Glutamatergic neuron (in vitro differentiated cells): ENCODE measurements around the gene ACTA1. TPM values are rescaled to one million over a fixed set of nuclear protein-coding genes. Genes with fewer than 3 reads are reported as not detected.
A peak's percentile ranks its signal among the peaks of the same experiment; 100 is the strongest.

Experiments
- DNase-seq: peaks from one replicate; pipeline ENCODE4 v3.0.0; 2022
- H3K27ac Mint-ChIP-seq: one replicate; pipeline ENCODE4 v1.8.0; 2020; ENCODE audit warnings: mild to moderate bottlenecking, mixed read lengths, inconsistent platforms; ENCODE audit not compliant: unreplicated experiment
- H3K27me3 Mint-ChIP-seq: one replicate; pipeline ENCODE4 v1.8.0; 2020; ENCODE audit warnings: mild to moderate bottlenecking, moderate library complexity, mixed read lengths, inconsistent platforms; ENCODE audit not compliant: unreplicated experiment
- H3K36me3 Mint-ChIP-seq: one replicate; pipeline ENCODE4 v1.8.0; 2020; ENCODE audit warnings: mild to moderate bottlenecking, mixed read lengths, inconsistent platforms; ENCODE audit not compliant: unreplicated experiment
- H3K4me1 Mint-ChIP-seq: one replicate; pipeline ENCODE4 v1.8.0; 2020; ENCODE audit warnings: mild to moderate bottlenecking, low read depth, mixed read lengths, inconsistent platforms; ENCODE audit not compliant: unreplicated experiment
- H3K4me3 Mint-ChIP-seq: one replicate; pipeline ENCODE4 v1.8.0; 2020; ENCODE audit warnings: mild to moderate bottlenecking, mixed read lengths, inconsistent platforms; ENCODE audit not compliant: unreplicated experiment
- H3K9me3 Mint-ChIP-seq: one replicate; pipeline ENCODE4 v1.8.0; 2020; ENCODE audit warnings: mild to moderate bottlenecking, moderate library complexity, mixed read lengths, inconsistent platforms; ENCODE audit not compliant: unreplicated experiment
- total RNA-seq: library from RNA; stranded (reverse); fragmentation: NEBNext Ultra II Directional; extraction: Animal tissue kit (Norgen Biotek cat#: 25700); gene quantifications from one replicate; pipeline ENCODE4 v1.2.1, GENCODE V29; 2021; ENCODE audit not compliant: unreplicated experiment
- TF ChIP-seq, protein P1 (sequence below): fragments of 200-600 bp; sonication (generic); IDR thresholded peaks from one replicate; pipeline ENCODE4 v1.5.0; 2021; ENCODE audit not compliant: partially characterized antibody, unreplicated experiment

ACTA1 gene
- total RNA-seq, 1 donor from 2014 or later: 1.9 TPM

- Mint-ChIP-seq H3K9me3 (peaks cover 9% of the 10 kb centered on the region), H3K4me1 (peaks cover 18% of the 10 kb centered on the region), H3K36me3 (no peaks in the 10 kb centered on the region), H3K27me3 (peaks cover 17% of the 10 kb centered on the region), H3K27ac (peak overlapping the region; percentile 15), H3K4me3 (peak overlapping the region; percentile 69)
- DNase-seq: peak; percentile 74
- TF ChIP-seq, protein P1, sequence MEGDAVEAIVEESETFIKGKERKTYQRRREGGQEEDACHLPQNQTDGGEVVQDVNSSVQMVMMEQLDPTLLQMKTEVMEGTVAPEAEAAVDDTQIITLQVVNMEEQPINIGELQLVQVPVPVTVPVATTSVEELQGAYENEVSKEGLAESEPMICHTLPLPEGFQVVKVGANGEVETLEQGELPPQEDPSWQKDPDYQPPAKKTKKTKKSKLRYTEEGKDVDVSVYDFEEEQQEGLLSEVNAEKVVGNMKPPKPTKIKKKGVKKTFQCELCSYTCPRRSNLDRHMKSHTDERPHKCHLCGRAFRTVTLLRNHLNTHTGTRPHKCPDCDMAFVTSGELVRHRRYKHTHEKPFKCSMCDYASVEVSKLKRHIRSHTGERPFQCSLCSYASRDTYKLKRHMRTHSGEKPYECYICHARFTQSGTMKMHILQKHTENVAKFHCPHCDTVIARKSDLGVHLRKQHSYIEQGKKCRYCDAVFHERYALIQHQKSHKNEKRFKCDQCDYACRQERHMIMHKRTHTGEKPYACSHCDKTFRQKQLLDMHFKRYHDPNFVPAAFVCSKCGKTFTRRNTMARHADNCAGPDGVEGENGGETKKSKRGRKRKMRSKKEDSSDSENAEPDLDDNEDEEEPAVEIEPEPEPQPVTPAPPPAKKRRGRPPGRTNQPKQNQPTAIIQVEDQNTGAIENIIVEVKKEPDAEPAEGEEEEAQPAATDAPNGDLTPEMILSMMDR: no peak
Observed at GRCh38 chr1:229434641-229435051, 752 bp upstream of the ACTA1 start.

DNA sequence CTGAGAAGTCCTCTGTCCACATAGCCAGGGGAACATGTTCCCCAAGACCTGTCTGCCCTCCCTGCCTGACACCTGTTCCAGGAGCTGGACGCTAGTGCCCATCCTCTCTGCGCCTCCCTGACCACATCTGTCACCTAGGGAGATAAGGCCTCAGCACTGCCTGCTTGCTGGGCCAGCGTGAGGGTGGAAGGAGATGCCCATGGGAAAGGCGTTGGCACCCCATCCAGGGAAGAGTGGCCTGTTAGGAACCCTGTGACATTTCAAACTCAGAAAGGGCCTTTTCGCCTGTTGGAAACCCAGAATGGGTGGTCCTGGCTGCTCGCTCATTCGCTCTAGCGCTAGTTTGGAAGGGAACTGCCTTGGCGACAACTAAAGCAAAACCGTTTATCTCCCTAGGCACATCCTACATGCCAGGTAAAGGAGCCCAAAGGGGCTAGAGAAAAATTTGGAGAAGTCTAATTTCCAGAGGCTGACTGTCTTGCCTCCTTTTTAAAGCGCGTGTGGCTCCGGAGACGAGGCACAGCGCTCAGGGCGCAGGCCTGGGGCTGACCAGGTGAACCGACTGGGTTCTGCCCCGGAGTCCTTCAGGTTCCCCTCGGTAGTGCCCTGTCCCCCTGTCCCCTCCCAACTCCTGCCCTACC, 410 bp downstream of the ACTA1 start:
- TF ChIP-seq, protein P1: no peak
- Mint-ChIP-seq H3K36me3 (no peaks in the 10 kb centered on the region), H3K4me1 (peaks cover 18% of the 10 kb centered on the region), H3K4me3 (no peak overlapping the region), H3K9me3 (peaks cover 9% of the 10 kb centered on the region), H3K27ac (no peak overlapping the region), H3K27me3 (peaks cover 17% of the 10 kb centered on the region)
- DNase-seq: no peak

- H3K36me3 Mint-ChIP-seq: no peaks in the 10 kb centered on the region
- H3K4me3 Mint-ChIP-seq: no peak overlapping the region
- H3K4me1 Mint-ChIP-seq: peaks cover 18% of the 10 kb centered on the region
- TF ChIP-seq, protein P1: no peak
- H3K27me3 Mint-ChIP-seq: peaks cover 17% of the 10 kb centered on the region
- H3K27ac Mint-ChIP-seq: no peak overlapping the region
- H3K9me3 Mint-ChIP-seq: peaks cover 9% of the 10 kb centered on the region
- DNase-seq: no peak
Observed at GRCh38 chr1:229432905-229433304, 989 bp downstream of the ACTA1 start.

DNA sequence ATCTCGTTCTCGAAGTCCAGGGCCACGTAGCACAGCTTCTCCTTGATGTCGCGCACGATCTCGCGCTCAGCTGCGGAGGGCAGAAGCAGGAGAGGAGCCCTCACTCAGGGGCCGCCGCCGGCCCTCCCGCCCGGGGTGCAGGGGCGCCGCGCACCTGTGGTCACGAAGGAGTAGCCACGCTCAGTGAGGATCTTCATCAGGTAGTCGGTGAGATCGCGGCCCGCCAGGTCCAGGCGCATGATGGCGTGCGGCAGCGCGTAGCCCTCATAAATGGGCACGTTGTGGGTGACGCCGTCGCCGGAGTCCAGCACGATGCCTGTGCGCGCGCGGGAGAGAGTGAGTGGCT, 1.8 kb downstream of the ACTA1 start:
- peaks cover 17% of the 10 kb centered on the region for H3K27me3 Mint-ChIP-seq
- peaks cover 18% of the 10 kb centered on the region for H3K4me1 Mint-ChIP-seq
- H3K9me3 Mint-ChIP-seq: peaks cover 9% of the 10 kb centered on the region
- H3K4me3 Mint-ChIP-seq: no peak overlapping the region
- peak; percentile 27 for DNase-seq
- no peaks in the 10 kb centered on the region for H3K36me3 Mint-ChIP-seq
- no peak overlapping the region for H3K27ac Mint-ChIP-seq
- TF ChIP-seq, protein P1: no peak

DNA sequence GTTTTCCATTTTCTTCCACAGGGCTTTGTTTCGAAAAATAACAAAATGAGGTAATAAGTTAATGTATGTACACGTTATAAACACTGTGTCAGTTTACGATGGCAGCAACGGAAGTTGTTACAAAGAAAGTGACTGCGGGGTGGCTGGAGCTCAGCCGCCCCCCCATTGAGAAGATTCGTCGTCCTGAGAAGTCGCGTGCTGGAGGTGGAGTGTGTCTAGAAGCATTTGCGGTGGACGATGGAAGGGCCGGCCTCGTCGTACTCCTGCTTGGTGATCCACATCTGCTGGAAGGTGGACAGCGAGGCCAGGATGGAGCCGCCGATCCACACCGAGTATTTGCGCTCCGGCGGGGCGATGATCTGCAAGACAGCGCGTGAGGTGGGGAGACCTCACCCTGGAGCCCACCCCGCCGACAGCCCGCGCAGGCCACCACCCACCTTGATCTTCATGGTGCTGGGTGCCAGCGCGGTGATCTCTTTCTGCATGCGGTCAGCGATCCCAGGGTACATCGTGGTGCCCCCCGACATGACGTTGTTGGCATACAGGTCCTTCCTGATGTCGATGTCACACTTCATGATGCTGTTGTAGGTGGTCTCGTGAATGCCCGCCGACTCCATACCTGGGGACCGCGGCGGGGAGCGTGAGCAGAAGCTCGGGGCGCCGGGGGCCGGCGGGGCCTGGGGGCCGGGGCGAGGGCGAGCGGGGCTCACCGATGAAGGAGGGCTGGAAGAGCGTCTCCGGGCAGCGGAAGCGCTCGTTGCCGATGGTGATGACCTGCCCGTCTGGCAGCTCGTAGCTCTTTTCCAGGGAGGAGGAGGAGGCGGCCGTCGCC, 2.4 kb downstream of the ACTA1 start:
- peaks cover 17% of the 10 kb centered on the region for H3K4me1 Mint-ChIP-seq
- no peak overlapping the region for H3K27ac Mint-ChIP-seq

More for the DNA sequence above, 2.4 kb downstream of the ACTA1 start:
- TF ChIP-seq, protein P1: no peak
- Mint-ChIP-seq H3K27me3 (peaks cover 18% of the 10 kb centered on the region), H3K9me3 (peaks cover 9% of the 10 kb centered on the region), H3K4me3 (peak overlapping the region; percentile 78), H3K36me3 (no peaks in the 10 kb centered on the region)
- DNase-seq: no peak
